Umbilical cord (tissue), 2 donors: ENCODE measurements around the gene NLK. TPM values are rescaled to one million over a fixed set of nuclear protein-coding genes. Genes with fewer than 3 reads are reported as not detected.
"Not testable (repeated sequence)": the region's sequence is repeated elsewhere in the genome, so short reads cannot be mapped to it uniquely, and the experiment has no call there.

Source experiments
- DNase-seq: peaks from one replicate; pipeline ENCODE4 v3.0.0-alpha.2; 2015; ENCODE audit warnings: low spot score
- total RNA-seq: library from RNA; depleted of rRNA; stranded (reverse); fragments of >200 nt; gene quantifications from one replicate; pipeline ENCODE4 v1.2.3, GENCODE V29; 2014; ENCODE audit warnings: low replicate concordance; ENCODE audit not compliant: insufficient read depth

The NLK gene
- total RNA-seq: 20.9 TPM

- no peak for DNase-seq
These were observed at the start of gene NLK for GRCh38 chr17:28042657-28042720. TSS of gene NLK (plus strand) at chr17:28042677. CDS start at chr17:28042874, 197 bp downstream.

- no peak for DNase-seq
These were observed 49.2 kb upstream of the NLK start for GRCh38 chr17:27993161-27993695.

GRCh38 chr17:27993723-27994310 is 48.7 kb upstream of the NLK start:
- no peak for DNase-seq

GRCh38 chr17:27994586-27994985 is 47.9 kb upstream of the NLK start:
- no peak for DNase-seq

GRCh38 chr17:27995554-27995953 is 46.9 kb upstream of the NLK start:
- DNase-seq: no peak

GRCh38 chr17:27996202-27997043 is 46.1 kb upstream of the NLK start:
- DNase-seq: no peak

GRCh38 chr17:27997044-27997401 is 45.5 kb upstream of the NLK start:
- DNase-seq: no peak

- DNase-seq: no peak
These were observed 45.0 kb upstream of the NLK start for GRCh38 chr17:27997522-27997921.

- no peak for DNase-seq
These were observed 41.3 kb upstream of the NLK start for GRCh38 chr17:28001149-28001548.

GRCh38 chr17:28004344-28004743 is 38.1 kb upstream of the NLK start:
- no peak for DNase-seq

- not testable (repeated sequence) for DNase-seq
These were observed 34.6 kb upstream of the NLK start for GRCh38 chr17:28007925-28008324.

- peak; percentile 20 for DNase-seq
These were observed 34.0 kb upstream of the NLK start for GRCh38 chr17:28008513-28008912.

GRCh38 chr17:28010406-28010805 is 32.1 kb upstream of the NLK start:
- DNase-seq: no peak

- no peak for DNase-seq
These were observed 23.9 kb upstream of the NLK start for GRCh38 chr17:28018439-28019070.

GRCh38 chr17:28020515-28020914 is 22.0 kb upstream of the NLK start:
- no peak for DNase-seq

GRCh38 chr17:28029044-28029443 is 13.4 kb upstream of the NLK start:
- no peak for DNase-seq

GRCh38 chr17:28030386-28030785 is 12.1 kb upstream of the NLK start:
- DNase-seq: no peak

- DNase-seq: no peak
These were observed 11.3 kb upstream of the NLK start for GRCh38 chr17:28031174-28031573.

- DNase-seq: peak; percentile 4
These were observed 8.3 kb upstream of the NLK start for GRCh38 chr17:28033972-28034714.

- DNase-seq: not testable (repeated sequence)
These were observed 7.0 kb upstream of the NLK start for GRCh38 chr17:28035452-28035851.

- DNase-seq: not testable (repeated sequence)
These were observed 6.6 kb upstream of the NLK start for GRCh38 chr17:28035884-28036283.

GRCh38 chr17:28038802-28039201 is 3.7 kb upstream of the NLK start:
- DNase-seq: no peak
